Gastrocnemius medialis (tissue), 4 donors: Measurements from ENCODE around the gene SMO. TPM values are rescaled to one million over a fixed set of nuclear protein-coding genes. Genes with fewer than 3 reads are reported as not detected.

ENCODE experiments used
- ATAC-seq, 2 donors: fragments of 150-250 bp; one replicate each; pipeline ENCODE4 v1.9.1; 2016
- DNase-seq, 2 donors: peaks; one replicate each; pipeline ENCODE4 v3.0.0-alpha.2; 2019
- H3K27ac ChIP-seq, 4 donors: fragments of 200-600 bp; sonication (generic); 1 replicate in 1 of 4; 2 replicates in 3 of 4; pipeline ENCODE4 v1.5.1; 2016 to 2018; ENCODE audit warnings: mild to moderate bottlenecking in 2 of 4, moderate library complexity in 1 of 4
- H3K27me3 ChIP-seq, 3 donors: fragments of 200-600 bp; sonication (generic) in 2 of 3; 1 replicate in 1 of 3; 2 replicates in 2 of 3; pipeline versions ENCODE4 v1.5.1 to v1.6.0; 2016 to 2019; ENCODE audit warnings: mild to moderate bottlenecking in 1 of 3, moderate library complexity in 1 of 3
- H3K36me3 ChIP-seq, 2 donors: fragments of 200-600 bp; sonication (generic) in 1 of 2; one replicate each; pipeline ENCODE4 v1.5.1; 2017 to 2018
- H3K4me1 ChIP-seq, 2 donors: fragments of 200-600 bp; sonication (generic) in 1 of 2; one replicate each; pipeline ENCODE4 v1.5.1; 2016 to 2017; ENCODE audit warnings: mild to moderate bottlenecking in 2 of 2
- H3K4me3 ChIP-seq, 4 donors: fragments of 200-600 bp; sonication (generic) in 3 of 4; 1 replicate in 1 of 4; 2 replicates in 3 of 4; pipeline ENCODE4 v1.5.1; 2016 to 2019; ENCODE audit warnings: mild to moderate bottlenecking in 2 of 4
- H3K9me3 ChIP-seq, 3 donors: fragments of 200-600 bp; sonication (generic) in 2 of 3; 1 replicate in 1 of 3; 2 replicates in 2 of 3; pipeline ENCODE4 v1.5.1; 2016 to 2019
- CTCF ChIP-seq, 5 experiments: fragments of 450-650 bp in 3 of 5; fragments of 200-600 bp in 2 of 5; sonication (generic) in 2 of 5; IDR thresholded peaks in 4 of 5; conservative IDR thresholded peaks in 1 of 5; 1 replicate in 4 of 5; 2 replicates in 1 of 5; pipeline ENCODE4 v1.5.1; 2016 to 2019; ENCODE audit warnings: antibody characterized with exemption in 5 of 5, mild to moderate bottlenecking in 3 of 5, moderate library complexity in 3 of 5
- POLR2A ChIP-seq, 2 donors: fragments of 450-650 bp; IDR thresholded peaks; one replicate each; pipeline ENCODE4 v1.6.1; 2017; ENCODE audit warnings: antibody characterized with exemption in 2 of 2, mild to moderate bottlenecking in 2 of 2, moderate library complexity in 2 of 2
- in situ Hi-C, 4 donors: fragments of 200-750 bp; cut with MboI; loops; one replicate each; pipeline versions ENCODE4 v1.15.0 to v1.8.0; 2017; ENCODE audit warnings: low sequenced_read_pairs in 4 of 4
- intact Hi-C: fragments of 100-400 bp; cut with DNase I; formaldehyde crosslinking; loops from one replicate; pipeline ENCODE4 v1.15.1; 2023; ENCODE audit warnings: low total_unique reads
- total RNA-seq, 4 donors: library from RNA; depleted of rRNA; stranded (reverse); fragments of >200 nt; gene quantifications; one replicate each; pipeline versions ENCODE4 v1.1.0 to v1.2.3, GENCODE V29; 2016

The SMO gene
- total RNA-seq: 1 to 10 TPM; 1.1 to 1.6 (median 1.2) TPM

GRCh38 chr7:129188372-129188891, at the start of gene SMO:
TSS of gene SMO (plus strand) at chr7:129188633. CDS start at chr7:129189152, 519 bp downstream.
- H3K27ac ChIP-seq: no peak within 1 kb of the TSS
- peaks cover 4 to 13% of the 10 kb centered on the region in 2 donors for H3K4me1 ChIP-seq
- H3K4me3 ChIP-seq: peak within 1 kb of the TSS; percentile 59 to 86 (median 81)
- H3K36me3 ChIP-seq: no peaks in the 10 kb centered on the region
- no peak for DNase-seq
- TF ChIP-seq POLR2A (IDR thresholded peaks at IDR 0.05) (no peak), CTCF (IDR thresholded peaks at IDR 0.05 in 4 of 5, conservative IDR thresholded peaks at IDR 0.05 in 1 of 5) (no peak)
- H3K27me3 ChIP-seq: no peaks in the 10 kb centered on the region
- ATAC-seq: peak; percentile 43 to 63
- intact Hi-C loops (no loop called here), in situ Hi-C loops (no loop called here)
- no peaks in the 10 kb centered on the region for H3K9me3 ChIP-seq

DNA sequence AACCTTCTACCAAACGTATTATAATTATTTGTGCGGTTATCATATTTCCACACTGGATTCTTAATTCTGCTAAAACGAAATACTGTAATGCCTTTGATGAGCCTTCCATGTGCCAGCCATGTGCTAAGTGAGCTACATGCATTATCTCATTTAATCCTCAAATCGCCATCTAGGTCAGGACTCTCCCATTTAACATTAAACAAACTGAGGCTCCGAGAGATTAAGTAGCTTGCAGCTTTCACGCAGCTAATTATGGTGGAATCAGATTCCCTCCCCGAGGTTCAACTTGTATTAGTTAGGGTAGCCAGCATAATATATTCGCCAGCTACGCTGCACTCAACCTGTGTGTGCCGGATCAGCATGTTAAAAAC, 44.7 kb upstream of the SMO start:
- intact Hi-C loops (no loop called here), in situ Hi-C loops (no loop called here)
- Histone ChIP-seq H3K4me3 (peak overlapping the region in 3 of 4 donors; percentile 59 to 62 (median 61)), H3K36me3 (no peaks in the 10 kb centered on the region), H3K27me3 (peaks cover 0 to 13% (median 7%) of the 10 kb centered on the region in 3 donors), H3K9me3 (no peaks in the 10 kb centered on the region), H3K27ac (no peak overlapping the region), H3K4me1 (peaks cover 7 to 13% of the 10 kb centered on the region in 2 donors)
- TF ChIP-seq POLR2A (IDR thresholded peaks at IDR 0.05) (no peak), CTCF (IDR thresholded peaks at IDR 0.05 in 4 of 5, conservative IDR thresholded peaks at IDR 0.05 in 1 of 5) (no peak)
- ATAC-seq (no peak), DNase-seq (no peak)

DNA sequence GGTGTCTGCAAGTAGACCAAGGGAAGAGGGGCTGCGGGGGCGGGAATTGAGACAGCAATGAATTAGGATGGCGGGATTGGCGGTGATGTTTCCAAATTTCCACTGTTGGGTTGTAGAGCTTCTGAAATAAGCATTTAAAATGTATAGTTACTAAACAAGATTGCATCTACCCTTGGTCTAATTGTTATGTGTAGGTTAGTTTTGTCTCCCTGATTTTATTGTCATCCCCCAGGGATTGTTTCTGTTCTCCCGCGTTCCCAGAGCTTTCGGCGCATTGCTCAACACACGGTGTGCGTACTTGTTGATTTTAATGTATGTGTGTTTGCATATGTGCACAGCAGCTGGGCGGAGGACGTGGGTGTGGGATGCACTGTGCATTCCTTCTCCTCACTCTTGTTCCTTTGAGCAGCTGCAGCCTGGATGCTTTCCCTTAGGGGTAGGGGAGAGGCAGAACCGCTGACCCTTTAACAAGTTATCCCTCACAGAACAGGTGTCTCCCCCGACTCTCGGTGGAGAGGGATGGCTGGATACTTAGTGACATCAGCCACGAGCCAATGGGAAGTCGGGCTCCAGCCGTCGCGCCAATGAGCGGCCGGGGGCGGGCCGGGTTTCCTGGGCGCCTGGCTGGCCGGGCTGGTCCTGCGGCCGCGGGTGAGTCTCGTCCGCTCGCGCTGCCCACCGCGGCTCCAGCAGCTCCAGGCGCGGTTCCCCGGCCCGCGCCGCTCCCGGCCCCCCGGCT, 44.2 kb upstream of the SMO start, which contains the start of gene TSPAN33:
TSS of gene TSPAN33 (plus strand) at position 613 of the 739 bp plus-strand sequence. CDS start 274 bp downstream, outside the sequence.
- Histone ChIP-seq H3K9me3 (no peaks in the 10 kb centered on the region), H3K27me3 (peaks cover 0 to 13% (median 7%) of the 10 kb centered on the region in 3 donors), H3K4me3 (peak within 1 kb of the TSS; percentile 40 to 69 (median 60)), H3K27ac (no peak within 1 kb of the TSS), H3K4me1 (peaks cover 7 to 13% of the 10 kb centered on the region in 2 donors), H3K36me3 (no peaks in the 10 kb centered on the region)
- in situ Hi-C loops: no loop called here
- intact Hi-C loops: no loop called here
- TF ChIP-seq POLR2A (IDR thresholded peaks at IDR 0.05) (no peak), CTCF (IDR thresholded peaks at IDR 0.05 in 4 of 5, conservative IDR thresholded peaks at IDR 0.05 in 1 of 5) (no peak)
- DNase-seq (peak; percentile 59 to 66), ATAC-seq (peak; percentile 92 to 95)

DNA sequence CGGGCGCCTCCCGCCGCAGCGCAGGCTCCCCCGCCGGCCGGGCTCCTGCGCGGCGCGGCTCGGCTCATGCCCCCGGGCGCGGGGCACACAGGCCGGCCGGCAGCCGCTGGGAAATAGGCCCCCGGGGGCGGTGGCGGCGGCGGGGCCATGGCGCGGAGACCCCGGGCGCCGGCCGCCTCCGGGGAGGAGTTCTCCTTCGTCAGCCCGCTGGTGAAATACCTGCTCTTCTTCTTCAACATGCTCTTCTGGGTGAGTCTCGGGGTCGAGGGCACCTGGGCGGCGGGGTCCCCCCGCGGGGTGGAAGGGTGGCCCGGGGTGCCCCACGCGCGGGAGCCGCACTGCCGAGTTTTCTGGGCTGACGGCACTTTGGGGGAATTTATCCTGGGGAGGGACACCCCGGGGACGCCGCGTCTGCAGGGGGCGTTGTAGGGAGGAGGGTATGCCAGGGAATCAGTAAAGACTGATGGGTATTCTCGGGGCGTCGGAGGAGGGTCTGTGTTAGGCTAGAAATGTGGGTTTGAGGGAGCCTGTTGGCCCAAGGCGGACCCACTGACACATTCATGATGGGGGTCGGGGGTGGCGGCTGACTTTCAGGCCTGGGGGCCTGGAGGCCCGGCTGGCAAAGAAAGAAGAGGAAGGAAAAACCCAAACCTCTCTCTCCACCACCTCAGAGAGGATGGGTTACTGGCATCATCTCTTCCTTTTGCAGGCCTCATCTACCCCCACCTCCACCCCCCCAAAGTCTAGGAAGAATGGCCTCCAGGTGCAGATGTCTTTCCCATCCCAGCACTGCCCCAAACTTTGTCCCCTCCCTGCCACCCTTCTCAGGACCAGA, 43.4 kb upstream of the SMO start:
- DNase-seq (no peak), ATAC-seq (peak; percentile 28 to 33)
- H3K27me3 ChIP-seq: peaks cover 0 to 13% (median 7%) of the 10 kb centered on the region in 3 donors
- H3K36me3 ChIP-seq: no peaks in the 10 kb centered on the region
- TF ChIP-seq POLR2A (IDR thresholded peaks at IDR 0.05): no peak
- peaks cover 7 to 13% of the 10 kb centered on the region in 2 donors for H3K4me1 ChIP-seq
- intact Hi-C loops: no loop called here
- H3K9me3 ChIP-seq: no peaks in the 10 kb centered on the region
- no peak overlapping the region for H3K27ac ChIP-seq
- peak overlapping the region; percentile 40 to 69 (median 56) for H3K4me3 ChIP-seq
- in situ Hi-C loops: no loop called here
